Testis (tissue), 3 donors: ENCODE measurements around the gene AUTS2. TPM values are rescaled to one million over a fixed set of nuclear protein-coding genes. Genes with fewer than 3 reads are reported as not detected.

Experiments used
- DNase-seq: peaks from one replicate; pipeline ENCODE4 v3.0.0-alpha.2; 2019
- H3K27ac ChIP-seq, 2 donors: fragments of 200-600 bp; sonication (generic); one replicate each; pipeline ENCODE4 v1.5.1; 2019
- H3K27me3 ChIP-seq: fragments of 200-600 bp; sonication (generic); one replicate; pipeline ENCODE4 v1.5.1; 2019
- H3K36me3 ChIP-seq: fragments of 200-600 bp; sonication (generic); one replicate; pipeline ENCODE4 v1.5.1; 2017; ENCODE audit warnings: low read depth; ENCODE audit errors: missing control alignments
- H3K4me1 ChIP-seq: fragments of 200-600 bp; sonication (generic); one replicate; pipeline ENCODE4 v1.5.1; 2019
- H3K4me3 ChIP-seq, 2 donors: fragments of 200-600 bp; sonication (generic); one replicate each; pipeline ENCODE4 v1.5.1; 2017 to 2019
- H3K9me3 ChIP-seq: fragments of 200-600 bp; sonication (generic); one replicate; pipeline ENCODE4 v1.5.1; 2017
- CTCF ChIP-seq, 3 experiments: fragments of 450-650 bp in 2 of 3; fragments of 200-600 bp in 1 of 3; sonication (generic) in 1 of 3; IDR thresholded peaks; one replicate each; pipeline ENCODE4 v1.5.1; 2016 to 2019; ENCODE audit warnings: antibody characterized with exemption in 3 of 3, mild to moderate bottlenecking in 2 of 3, moderate library complexity in 1 of 3
- POLR2A ChIP-seq: fragments of 450-650 bp; IDR thresholded peaks from one replicate; pipeline ENCODE4 v1.6.1; 2017; ENCODE audit warnings: antibody characterized with exemption, mild to moderate bottlenecking, moderate library complexity
- WGBS, 2 donors: methylation state at CpG; one replicate each; pipeline ENCODE4 v1.1.5; 2018; 5-methylcytosine and 5-hydroxymethylcytosine counted together
- intact Hi-C: fragments of 100-400 bp; cut with DNase I; formaldehyde crosslinking; loops from one replicate; pipeline ENCODE4 v1.15.1; 2023; ENCODE audit warnings: low total_unique reads
- polyA plus RNA-seq: library from polyadenylated mRNA; stranded (reverse); fragments of 350-450 nt; fragmentation: Illumina TruSeq; extraction: RNeasy Lipid Tissue Mini Kit (QIAGEN cat#74804); gene quantifications from one replicate; pipeline ENCODE4 v1.2.3, GENCODE V29; 2014; ENCODE audit warnings: low read depth, low replicate concordance; ENCODE audit not compliant: insufficient read depth
- total RNA-seq, 2 donors: library from RNA; depleted of rRNA; stranded (reverse); fragments of >200 nt; gene quantifications; one replicate each; pipeline ENCODE4 v1.2.3, GENCODE V29; 2016

AUTS2 gene
- total and polyA plus RNA-seq, 3 donors from 2014 or later, result 21.3 to 75.5 (median 56.1) TPM

GRCh38 chr7:69803699-69804516 lies 205.6 kb downstream of the AUTS2 start:
- no peak overlapping the region for H3K4me3 ChIP-seq
- H3K4me1 ChIP-seq, result peaks cover 18% of the 10 kb centered on the region
- no peak for TF ChIP-seq POLR2A
- TF ChIP-seq CTCF (IDR thresholded peaks at IDR 0.05), result no peak
- DNase-seq, result no peak
- H3K27ac ChIP-seq, result peak overlapping the region in 1 of 2 donors; percentile 12
- H3K27me3 ChIP-seq, result no peaks in the 10 kb centered on the region
- H3K36me3 ChIP-seq, result no peaks in the 10 kb centered on the region
- intact Hi-C loops, result no loop called here
- WGBS, 2 donors, result 82 to 90% methylated on average over 5 of the region's 5 CpGs
- no peaks in the 10 kb centered on the region for H3K9me3 ChIP-seq

GRCh38 chr7:69804962-69805361 lies 206.7 kb downstream of the AUTS2 start:
- intact Hi-C loops, result no loop called here

GRCh38 chr7:69808391-69808790 lies 210.1 kb downstream of the AUTS2 start:
- no peak for DNase-seq
- Histone ChIP-seq H3K9me3 (no peaks in the 10 kb centered on the region), H3K4me3 (no peak overlapping the region), H3K27ac (no peak overlapping the region), H3K4me1 (no peaks in the 10 kb centered on the region), H3K27me3 (no peaks in the 10 kb centered on the region), H3K36me3 (no peaks in the 10 kb centered on the region)
- TF ChIP-seq POLR2A (no peak), CTCF (IDR thresholded peaks at IDR 0.05) (no peak)
- 85 to 97% methylated on average over 1 of the region's 1 CpG for WGBS, 2 donors
- intact Hi-C loops, result no loop called here

More at GRCh38 chr7:69804962-69805361, 206.7 kb downstream of the AUTS2 start:
- 48 to 60% methylated on average over 2 of the region's 2 CpGs for WGBS, 2 donors
- DNase-seq, result no peak
- TF ChIP-seq POLR2A (no peak), CTCF (IDR thresholded peaks at IDR 0.05) (no peak)
- no peaks in the 10 kb centered on the region for H3K36me3 ChIP-seq
- H3K27ac ChIP-seq, result no peak overlapping the region
- H3K4me1 ChIP-seq, result peaks cover 17% of the 10 kb centered on the region
- H3K27me3 ChIP-seq, result no peaks in the 10 kb centered on the region
- H3K9me3 ChIP-seq, result no peaks in the 10 kb centered on the region
- H3K4me3 ChIP-seq, result no peak overlapping the region

GRCh38 chr7:69811476-69812308 lies 213.4 kb downstream of the AUTS2 start:
- intact Hi-C loops, result no loop called here
- WGBS, 2 donors, result 86 to 87% methylated on average over 7 of the region's 7 CpGs
- H3K4me3 ChIP-seq, result no peak overlapping the region
- no peak overlapping the region for H3K27ac ChIP-seq
- no peaks in the 10 kb centered on the region for H3K36me3 ChIP-seq
- no peak for DNase-seq
- no peak for TF ChIP-seq POLR2A
- H3K4me1 ChIP-seq, result peaks cover 13% of the 10 kb centered on the region
- H3K9me3 ChIP-seq, result no peaks in the 10 kb centered on the region
- H3K27me3 ChIP-seq, result no peaks in the 10 kb centered on the region

- no peak overlapping the region for H3K4me3 ChIP-seq
- H3K4me1 ChIP-seq, result peaks cover 13% of the 10 kb centered on the region
- H3K9me3 ChIP-seq, result no peaks in the 10 kb centered on the region
- intact Hi-C loops, result no loop called here
- H3K36me3 ChIP-seq, result no peaks in the 10 kb centered on the region
- no peaks in the 10 kb centered on the region for H3K27me3 ChIP-seq
- no peak for TF ChIP-seq POLR2A
- TF ChIP-seq CTCF (IDR thresholded peaks at IDR 0.05), result no peak
- no peak overlapping the region for H3K27ac ChIP-seq
- DNase-seq, result no peak
- 43 to 72% methylated on average over 1 of the region's 1 CpG for WGBS, 2 donors
These were observed 214.5 kb downstream of the AUTS2 start for GRCh38 chr7:69812756-69813155.
